ENCODE data around the gene ATP13A4. TPM values are rescaled to one million over a fixed set of nuclear protein-coding genes. Genes with fewer than 3 reads are reported as not detected.

ATP13A4 gene
- total RNA-seq: 1 to 10 TPM; 3.7 to 6.5 TPM

- no peak within 1 kb of the TSS for H3K27ac Mint-ChIP-seq
- H3K36me3 Mint-ChIP-seq: no peaks in the 10 kb centered on the region
- H3K4me1 Mint-ChIP-seq: no peaks in the 10 kb centered on the region
- no peaks in the 10 kb centered on the region for H3K9me3 Mint-ChIP-seq (ENCODE audit: low read depth)
- DNase-seq: no peak
- no peak within 1 kb of the TSS for H3K4me3 Mint-ChIP-seq
- no peak for ATAC-seq
- no peaks in the 10 kb centered on the region for H3K27me3 Mint-ChIP-seq
- CTCF ChIA-PET: no interaction called here
These were observed at the start of gene ATP13A4 for GRCh38 chr3:193554811-193555210. TSS of gene ATP13A4 (minus strand) at chr3:193554895. CDS start at chr3:193554799, 96 bp downstream.

GRCh38 chr3:193599393-193599792 is 44.7 kb upstream of the ATP13A4 start:
- Mint-ChIP-seq H3K9me3 (ENCODE audit: low read depth) (no peaks in the 10 kb centered on the region), H3K4me3 (no peak overlapping the region), H3K27me3 (no peaks in the 10 kb centered on the region), H3K4me1 (peaks cover 41% of the 10 kb centered on the region), H3K36me3 (peaks cover 36% of the 10 kb centered on the region), H3K27ac (no peak overlapping the region)
- ATAC-seq (no peak), DNase-seq (no peak)
- CTCF ChIA-PET: interaction anchor here (1.0 to 1.7 kb wide), 2 partner anchors 13 to 18 kb away, joined by 3 to 4 read pairs; no protein-coding TSS in a partner anchor

- no peak overlapping the region for H3K27ac Mint-ChIP-seq
These were observed 43.5 kb upstream of the ATP13A4 start for GRCh38 chr3:193598202-193598601.

GRCh38 chr3:193595939-193596487 is 41.3 kb upstream of the ATP13A4 start:
- Mint-ChIP-seq H3K4me3 (peak overlapping the region; percentile 30), H3K36me3 (peaks cover 35% of the 10 kb centered on the region), H3K9me3 (ENCODE audit: low read depth) (no peaks in the 10 kb centered on the region), H3K27ac (no peak overlapping the region), H3K4me1 (peaks cover 61% of the 10 kb centered on the region), H3K27me3 (no peaks in the 10 kb centered on the region)
- DNase-seq: no peak
- CTCF ChIA-PET: no interaction called here
- ATAC-seq: no peak

More at GRCh38 chr3:193598202-193598601, 43.5 kb upstream of the ATP13A4 start:
- Mint-ChIP-seq H3K9me3 (ENCODE audit: low read depth) (no peaks in the 10 kb centered on the region), H3K36me3 (peaks cover 38% of the 10 kb centered on the region), H3K27me3 (no peaks in the 10 kb centered on the region), H3K4me3 (no peak overlapping the region), H3K4me1 (peaks cover 47% of the 10 kb centered on the region)
- CTCF ChIA-PET: interaction anchor here (0.6 to 1.7 kb wide), 2 partner anchors 19 to 155 kb away, joined by 3 to 4 read pairs; no protein-coding TSS in a partner anchor
- no peak for ATAC-seq
- no peak for DNase-seq

GRCh38 chr3:193594946-193595689 is 40.4 kb upstream of the ATP13A4 start:
- CTCF ChIA-PET: no interaction called here
- ATAC-seq (no peak), DNase-seq (no peak)
- Mint-ChIP-seq H3K9me3 (ENCODE audit: low read depth) (no peaks in the 10 kb centered on the region), H3K36me3 (peaks cover 36% of the 10 kb centered on the region), H3K4me3 (peak overlapping the region; percentile 98), H3K27ac (no peak overlapping the region), H3K4me1 (peaks cover 61% of the 10 kb centered on the region), H3K27me3 (no peaks in the 10 kb centered on the region)

GRCh38 chr3:193593668-193594030 is 39.0 kb upstream of the ATP13A4 start:
- peaks cover 27% of the 10 kb centered on the region for H3K36me3 Mint-ChIP-seq
- peaks cover 51% of the 10 kb centered on the region for H3K4me1 Mint-ChIP-seq
- peak; percentile 37 for ATAC-seq

GRCh38 chr3:193592841-193593667 is 38.4 kb upstream of the ATP13A4 start, which contains the start of gene OPA1:
TSS of gene OPA1 (plus strand) at chr3:193593208. CDS start at chr3:193593378, 170 bp downstream.
- Mint-ChIP-seq H3K27me3 (no peaks in the 10 kb centered on the region), H3K9me3 (ENCODE audit: low read depth) (no peaks in the 10 kb centered on the region), H3K4me1 (peaks cover 45% of the 10 kb centered on the region), H3K36me3 (peaks cover 22% of the 10 kb centered on the region), H3K4me3 (peak within 1 kb of the TSS; percentile 98), H3K27ac (peak within 1 kb of the TSS; percentile 95)
- CTCF ChIA-PET: no interaction called here
- ATAC-seq (peak; percentile 97), DNase-seq (peak; percentile 96)

More at GRCh38 chr3:193593668-193594030, 39.0 kb upstream of the ATP13A4 start:
- Mint-ChIP-seq H3K9me3 (ENCODE audit: low read depth) (no peaks in the 10 kb centered on the region), H3K27ac (peak overlapping the region; percentile 95), H3K4me3 (peak overlapping the region; percentile 98), H3K27me3 (no peaks in the 10 kb centered on the region)
- CTCF ChIA-PET: no interaction called here
- DNase-seq: peak; percentile 71

- H3K9me3 Mint-ChIP-seq (ENCODE audit: low read depth): no peaks in the 10 kb centered on the region
- H3K4me1 Mint-ChIP-seq: peaks cover 31% of the 10 kb centered on the region
- ATAC-seq (no peak), DNase-seq (no peak)
- H3K27ac Mint-ChIP-seq: no peak overlapping the region
- no peaks in the 10 kb centered on the region for H3K27me3 Mint-ChIP-seq
- no peak overlapping the region for H3K4me3 Mint-ChIP-seq
- CTCF ChIA-PET: no interaction called here
- H3K36me3 Mint-ChIP-seq: peaks cover 9% of the 10 kb centered on the region
These were observed 35.6 kb upstream of the ATP13A4 start for GRCh38 chr3:193590088-193590856.

GRCh38 chr3:193589616-193590015 is 34.9 kb upstream of the ATP13A4 start:
- Mint-ChIP-seq H3K36me3 (peaks cover 9% of the 10 kb centered on the region), H3K27ac (no peak overlapping the region), H3K4me1 (peaks cover 25% of the 10 kb centered on the region), H3K4me3 (no peak overlapping the region), H3K27me3 (no peaks in the 10 kb centered on the region), H3K9me3 (ENCODE audit: low read depth) (no peaks in the 10 kb centered on the region)
- ATAC-seq (no peak), DNase-seq (no peak)
- CTCF ChIA-PET: no interaction called here

DNA sequence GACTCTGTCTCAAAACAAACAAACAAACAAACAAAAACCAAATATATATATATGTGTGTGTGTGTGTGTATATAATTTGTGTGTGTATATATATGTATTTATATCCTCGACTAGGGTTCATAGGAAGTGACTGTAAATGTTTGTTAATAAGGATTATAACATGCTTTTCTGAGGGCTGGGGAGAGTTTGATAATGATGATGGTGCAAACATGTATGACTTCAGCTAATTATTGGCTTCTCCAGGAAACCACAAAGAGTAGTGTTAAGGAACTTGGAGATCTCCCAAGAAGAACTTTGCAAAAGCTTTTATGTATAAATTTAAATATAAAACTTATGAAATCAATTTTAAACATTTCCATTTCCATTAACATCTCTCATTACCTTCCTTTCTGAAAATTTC is 34.4 kb upstream of the ATP13A4 start:
- CTCF ChIA-PET: no interaction called here
- no peaks in the 10 kb centered on the region for H3K27me3 Mint-ChIP-seq
- ATAC-seq (no peak), DNase-seq (no peak)
- no peak overlapping the region for H3K27ac Mint-ChIP-seq
- no peak overlapping the region for H3K4me3 Mint-ChIP-seq
- H3K9me3 Mint-ChIP-seq (ENCODE audit: low read depth): no peaks in the 10 kb centered on the region
- peaks cover 9% of the 10 kb centered on the region for H3K36me3 Mint-ChIP-seq
- peaks cover 22% of the 10 kb centered on the region for H3K4me1 Mint-ChIP-seq

GRCh38 chr3:193586526-193586925 is 31.8 kb upstream of the ATP13A4 start:
- DNase-seq (no peak), ATAC-seq (no peak)
- CTCF ChIA-PET: no interaction called here
- H3K36me3 Mint-ChIP-seq: peaks cover 6% of the 10 kb centered on the region
- no peak overlapping the region for H3K4me3 Mint-ChIP-seq
- no peaks in the 10 kb centered on the region for H3K9me3 Mint-ChIP-seq (ENCODE audit: low read depth)
- no peaks in the 10 kb centered on the region for H3K27me3 Mint-ChIP-seq
- peaks cover 6% of the 10 kb centered on the region for H3K4me1 Mint-ChIP-seq
- no peak overlapping the region for H3K27ac Mint-ChIP-seq

GRCh38 chr3:193585530-193585929 is 30.8 kb upstream of the ATP13A4 start:
- Mint-ChIP-seq H3K27me3 (no peaks in the 10 kb centered on the region), H3K4me1 (peaks cover 4% of the 10 kb centered on the region), H3K4me3 (no peak overlapping the region), H3K9me3 (ENCODE audit: low read depth) (no peaks in the 10 kb centered on the region), H3K36me3 (peaks cover 6% of the 10 kb centered on the region), H3K27ac (no peak overlapping the region)
- DNase-seq: no peak
- CTCF ChIA-PET: no interaction called here
- no peak for ATAC-seq

DNA sequence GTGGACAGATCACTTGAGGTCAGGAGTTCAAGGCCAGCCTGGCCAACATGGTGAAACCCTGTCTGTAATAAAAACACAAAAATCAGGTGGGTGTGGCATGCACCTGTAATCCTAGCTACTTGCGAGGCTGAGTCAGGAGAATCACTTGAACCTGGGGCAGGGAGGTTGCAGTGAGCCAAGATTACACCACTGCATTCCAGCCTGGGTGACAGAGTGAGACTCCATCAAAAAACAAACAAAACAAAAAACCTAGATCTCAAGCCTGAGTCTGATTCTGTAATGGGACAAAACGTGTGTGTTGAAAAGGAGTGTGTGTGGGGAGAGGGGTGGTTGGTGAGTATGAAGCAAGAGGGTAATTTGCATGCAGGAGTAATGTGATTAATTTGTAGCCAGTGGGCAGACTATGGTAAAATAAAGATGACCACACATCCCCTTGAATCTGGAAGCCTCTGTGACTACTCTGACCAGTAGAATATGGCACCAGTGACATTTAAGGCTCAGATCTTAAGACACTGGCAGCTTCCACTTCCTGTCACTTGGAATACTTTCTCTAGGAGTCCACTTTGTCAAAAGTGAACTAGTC is 19.9 kb upstream of the ATP13A4 start:
- H3K4me1 Mint-ChIP-seq: no peaks in the 10 kb centered on the region
- H3K9me3 Mint-ChIP-seq (ENCODE audit: low read depth): no peaks in the 10 kb centered on the region
- CTCF ChIA-PET: no interaction called here
- ATAC-seq (no peak), DNase-seq (no peak)
- no peak overlapping the region for H3K27ac Mint-ChIP-seq
- H3K36me3 Mint-ChIP-seq: no peaks in the 10 kb centered on the region
- H3K27me3 Mint-ChIP-seq: no peaks in the 10 kb centered on the region
- H3K4me3 Mint-ChIP-seq: no peak overlapping the region

Data from activated CD8-positive, alpha-beta memory T cell treated with anti-CD3 and anti-CD28 coated beads, Interleukin-2, amount 10 ng/mL, durations not matched to agents 7 days and 5 days (primary cell).